SK-N-SH (cell line): ENCODE results near the gene C10orf67. TPM values are rescaled to one million over a fixed set of nuclear protein-coding genes. Genes with fewer than 3 reads are reported as not detected.

Experiments used
- CTCF ChIA-PET: fragments of 300-600, 350-600 bp; formaldehyde crosslinking; extraction: SDS; loops from one replicate; lab custom pipeline; 2021; lab: Yijun Ruan, JAX
- POLR2A ChIA-PET: fragments of 350-600 bp; sonication (Branson Sonifier 250); formaldehyde crosslinking; extraction: SDS; loops from one replicate; lab custom pipeline; 2020; ENCODE audit warnings: antibody characterized with exemption, inconsistent platforms; lab: Yijun Ruan, JAX
- DNase-seq: peaks from one replicate; pipeline ENCODE4 v3.0.0; 2012
- H2AFZ ChIP-seq: fragments of 200-600 bp; sonication (generic); 2 replicates; pipeline ENCODE4 v1.8.1; 2016; ENCODE audit warnings: antibody characterized with exemption, mild to moderate bottlenecking, low read depth
- H3F3A ChIP-seq: fragments of 200-600 bp; sonication (generic); replicated peaks from 2 replicates; pipeline ENCODE3; 2016; ENCODE audit warnings: antibody characterized with exemption, mild to moderate bottlenecking; ENCODE audit not compliant: insufficient read depth
- H3K27ac ChIP-seq, 2 experiments: fragments of 200-500 bp in 1 of 2; fragments of 200-600 bp in 1 of 2; sonication (Bioruptor generic) in 1 of 2; sonication (generic), shearing (Covaris generic) in 1 of 2; 2 replicates each; pipeline versions ENCODE4 v1.5.1 to v1.6.1; 2014 to 2016; ENCODE audit warnings: low read depth in 2 of 2, inconsistent platforms in 1 of 2, low read length in 1 of 2, mild to moderate bottlenecking in 1 of 2, mixed read lengths in 1 of 2
- H3K27me3 ChIP-seq: fragments of 200-600 bp; sonication (generic), shearing (Covaris generic); 2 replicates; pipeline ENCODE4 v1.6.1; 2016; ENCODE audit warnings: mixed run types; ENCODE audit not compliant: insufficient read depth
- H3K36me3 ChIP-seq, 2 experiments: fragments of 200-500 bp in 1 of 2; fragments of 200-600 bp in 1 of 2; sonication (Bioruptor generic) in 1 of 2; sonication (generic) in 1 of 2; replicated peaks in 1 of 2; 2 replicates each; pipeline versions ENCODE3 to v1.5.1; 2014 to 2016; ENCODE audit warnings: low read length in 1 of 2, mild to moderate bottlenecking in 1 of 2; ENCODE audit not compliant: insufficient read depth in 2 of 2, control insufficient read depth in 1 of 2
- H3K4me1 ChIP-seq, 2 experiments: fragments of 200-500 bp in 1 of 2; fragments of 200-600 bp in 1 of 2; sonication (Bioruptor generic) in 1 of 2; sonication (generic), shearing (Covaris generic) in 1 of 2; 2 replicates each; pipeline versions ENCODE4 v1.5.1 to v1.6.1; 2014 to 2016; ENCODE audit warnings: low read depth in 1 of 2, low read length in 1 of 2, mixed run types in 1 of 2; ENCODE audit not compliant: insufficient read depth in 2 of 2, control insufficient read depth in 1 of 2
- H3K4me2 ChIP-seq: fragments of 200-600 bp; sonication (generic), shearing (Covaris generic); 2 replicates; pipeline ENCODE4 v1.6.1; 2017; ENCODE audit warnings: mixed run types
- H3K4me3 ChIP-seq, 2 experiments: fragments of 200-500 bp in 1 of 2; fragments of 200-600 bp in 1 of 2; sonication (Bioruptor generic) in 1 of 2; sonication (generic), shearing (Covaris generic) in 1 of 2; 2 replicates each; pipeline versions ENCODE4 v1.5.1 to v1.8.1; 2014 to 2016; ENCODE audit warnings: low read depth in 2 of 2, inconsistent platforms in 1 of 2, low read length in 1 of 2, mild to moderate bottlenecking in 1 of 2, mixed read lengths in 1 of 2, moderate library complexity in 1 of 2
- H3K79me2 ChIP-seq: fragments of 200-600 bp; sonication (generic); 2 replicates; pipeline ENCODE4 v1.8.1; 2017; ENCODE audit warnings: mild to moderate bottlenecking; ENCODE audit not compliant: insufficient read depth
- H3K9ac ChIP-seq: fragments of 200-600 bp; sonication (generic); 2 replicates; pipeline ENCODE4 v1.6.1; 2017; ENCODE audit warnings: mixed run types
- H3K9me2 ChIP-seq: fragments of 200-600 bp; sonication (generic); 2 replicates; pipeline ENCODE4 v1.6.1; 2017; ENCODE audit warnings: mixed run types
- H3K9me3 ChIP-seq: fragments of 200-600 bp; sonication (generic); 2 replicates; pipeline ENCODE4 v1.6.1; 2017; ENCODE audit warnings: mixed run types, mild to moderate bottlenecking, moderate library complexity
- H4K20me1 ChIP-seq: fragments of 200-600 bp; sonication (generic); 2 replicates; pipeline ENCODE4 v1.6.1; 2017; ENCODE audit warnings: mild to moderate bottlenecking, mixed run types; ENCODE audit not compliant: insufficient read depth
- CHD2 ChIP-seq: fragments of 150-350 bp; IDR thresholded peaks from 2 replicates; pipeline ENCODE4 v1.6.1; 2018; ENCODE audit warnings: low read length; ENCODE audit not compliant: partially characterized antibody
- EP300 ChIP-seq, 2 experiments: IDR thresholded peaks; 2 replicates each; pipeline versions ENCODE4 v1.4.0 to v1.6.1; 2012; ENCODE audit warnings: borderline replicate concordance in 1 of 2, low read depth in 1 of 2, low read length in 1 of 2
- EZH2phosphoT487 ChIP-seq: fragments of 200-600 bp; sonication (generic); IDR thresholded peaks from 2 replicates; pipeline ENCODE4 v1.6.1; 2017; ENCODE audit warnings: low read depth, mixed run types, mild to moderate bottlenecking, antibody characterized with exemption, moderate library complexity, borderline replicate concordance
- GABPA ChIP-seq: IDR thresholded peaks from 2 replicates; pipeline ENCODE4 v1.4.0; 2012; ENCODE audit warnings: low read depth, mild to moderate bottlenecking
- JUND ChIP-seq: IDR thresholded peaks from 2 replicates; pipeline ENCODE4 v1.4.0; 2012
- POLR2AphosphoS5 ChIP-seq: IDR thresholded peaks from 2 replicates; pipeline ENCODE4 v1.6.1; 2012; ENCODE audit warnings: low read depth, low read length
- RCOR1 ChIP-seq: fragments of 150-350 bp; IDR thresholded peaks from 2 replicates; pipeline ENCODE4 v1.6.1; 2017; ENCODE audit warnings: antibody characterized with exemption, low read length
- SMC3 ChIP-seq: IDR thresholded peaks from 2 replicates; pipeline ENCODE4 v1.6.1; 2012; ENCODE audit warnings: low read depth, low read length, improper control_type of control experiment
- TCF12 ChIP-seq: IDR thresholded peaks from 2 replicates; pipeline ENCODE4 v1.4.0; 2012
- YY1 ChIP-seq: IDR thresholded peaks from 2 replicates; pipeline ENCODE4 v1.4.0; 2012; ENCODE audit warnings: low read depth, mild to moderate bottlenecking
- WGBS: methylation state at CpG from one replicate; pipeline ENCODE4 v1.1.6; 2017; ENCODE audit warnings: low lambda C conversion rate; 5-methylcytosine and 5-hydroxymethylcytosine counted together
- polyA plus RNA-seq, 3 experiments: library from polyadenylated mRNA; depleted of rRNA; stranded (reverse); fragments of >200 nt; gene quantifications; 2 replicates each; pipeline ENCODE4 v1.2.3, GENCODE V29; 2012
- TF ChIP-seq, protein P1 (sequence below): fragments of 200-600 bp; sonication (generic); IDR thresholded peaks from 2 replicates; pipeline ENCODE4 v1.6.1; 2017; ENCODE audit warnings: antibody characterized with exemption, mild to moderate bottlenecking, moderate library complexity
- TF ChIP-seq, protein P2 (sequence below): IDR thresholded peaks from 2 replicates; pipeline ENCODE4 v1.4.0; 2012; ENCODE audit warnings: low read depth
- TF ChIP-seq, protein P3 (sequence below): IDR thresholded peaks from 2 replicates; pipeline ENCODE4 v1.6.1; 2012; ENCODE audit warnings: mild to moderate bottlenecking, low read depth, low read length, moderate library complexity

C10orf67 gene
- polyA plus RNA-seq, 1 of the 3 experiments (the other 2 are of a cell fraction), result 0.97 TPM

DNA sequence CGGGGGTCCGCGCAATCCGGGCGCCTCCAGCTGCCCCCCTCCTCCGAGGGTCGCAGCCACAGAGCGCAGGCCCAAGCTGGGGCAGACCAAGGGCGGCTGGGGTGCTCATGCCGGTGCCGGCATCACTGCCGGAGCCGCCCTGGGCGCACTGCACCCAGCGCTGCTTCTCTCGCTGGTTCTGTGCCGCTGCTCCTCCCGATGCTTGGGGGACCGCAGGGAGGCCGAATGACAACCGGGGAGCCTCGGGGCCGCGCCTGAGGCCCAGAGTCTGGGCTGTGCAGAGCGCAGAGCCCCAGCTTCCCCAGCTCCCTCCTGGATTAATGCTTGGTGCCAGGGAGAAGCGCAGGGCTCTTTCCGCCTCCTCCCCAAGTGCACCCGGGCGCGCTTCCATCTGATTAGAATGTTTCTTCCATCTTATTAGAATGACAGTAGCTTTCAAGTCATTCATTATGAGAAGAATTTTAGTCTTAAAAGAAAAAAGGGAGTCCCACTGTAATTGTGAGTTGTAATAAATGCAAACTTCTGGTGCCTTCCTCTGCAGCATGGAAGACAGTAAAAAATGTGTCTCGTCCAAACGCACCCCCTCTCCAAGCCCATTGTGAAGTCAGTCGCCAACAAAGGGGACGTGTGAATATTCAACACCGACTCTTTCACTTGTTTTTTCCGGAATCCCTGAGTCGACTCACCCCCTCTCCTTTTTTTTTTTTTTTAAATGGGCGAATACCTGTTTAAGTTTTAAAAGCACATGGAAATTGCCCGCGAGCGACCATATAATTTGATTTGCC, 172.0 kb downstream of the C10orf67 start:
- peak; percentile 42 for DNase-seq
- no peaks in the 10 kb centered on the region for H3K4me1 ChIP-seq
- H3K9ac ChIP-seq, result no peak overlapping the region
- no peaks in the 10 kb centered on the region for H4K20me1 ChIP-seq
- POLR2A ChIA-PET, result no interaction called here
- H3K36me3 ChIP-seq, result no peaks in the 10 kb centered on the region
- no peak overlapping the region for H3K27ac ChIP-seq
- WGBS, result 9% methylated on average over 15 of the region's 41 CpGs
- no peaks in the 10 kb centered on the region for H3F3A ChIP-seq
- no peaks in the 10 kb centered on the region for H3K79me2 ChIP-seq
- H2AFZ ChIP-seq, result no peak overlapping the region
- no peaks in the 10 kb centered on the region for H3K9me3 ChIP-seq
- CTCF ChIA-PET, result interaction anchor here (2.3 kb wide), 1 partner anchor 15 kb away, joined by 13 read pairs; no protein-coding TSS in a partner anchor
- no peak overlapping the region for H3K4me2 ChIP-seq
- H3K4me3 ChIP-seq, result no peak overlapping the region
- peaks cover 27% of the 10 kb centered on the region; the same call in 1 of the 2 replicates for H3K27me3 ChIP-seq
- H3K9me2 ChIP-seq, result no peaks in the 10 kb centered on the region
- TF ChIP-seq CHD2 (no peak), POLR2AphosphoS5 (no peak), YY1 (no peak), SMC3 (no peak), EP300 (IDR thresholded peaks at IDR 0.05; ENCODE audit: borderline replicate concordance in 1 of 2, low read depth in 1 of 2, low read length in 1 of 2) (no peak), RCOR1 (no peak), GABPA (no peak), JUND (no peak), TCF12 (no peak)
- TF ChIP-seq, protein P1, sequence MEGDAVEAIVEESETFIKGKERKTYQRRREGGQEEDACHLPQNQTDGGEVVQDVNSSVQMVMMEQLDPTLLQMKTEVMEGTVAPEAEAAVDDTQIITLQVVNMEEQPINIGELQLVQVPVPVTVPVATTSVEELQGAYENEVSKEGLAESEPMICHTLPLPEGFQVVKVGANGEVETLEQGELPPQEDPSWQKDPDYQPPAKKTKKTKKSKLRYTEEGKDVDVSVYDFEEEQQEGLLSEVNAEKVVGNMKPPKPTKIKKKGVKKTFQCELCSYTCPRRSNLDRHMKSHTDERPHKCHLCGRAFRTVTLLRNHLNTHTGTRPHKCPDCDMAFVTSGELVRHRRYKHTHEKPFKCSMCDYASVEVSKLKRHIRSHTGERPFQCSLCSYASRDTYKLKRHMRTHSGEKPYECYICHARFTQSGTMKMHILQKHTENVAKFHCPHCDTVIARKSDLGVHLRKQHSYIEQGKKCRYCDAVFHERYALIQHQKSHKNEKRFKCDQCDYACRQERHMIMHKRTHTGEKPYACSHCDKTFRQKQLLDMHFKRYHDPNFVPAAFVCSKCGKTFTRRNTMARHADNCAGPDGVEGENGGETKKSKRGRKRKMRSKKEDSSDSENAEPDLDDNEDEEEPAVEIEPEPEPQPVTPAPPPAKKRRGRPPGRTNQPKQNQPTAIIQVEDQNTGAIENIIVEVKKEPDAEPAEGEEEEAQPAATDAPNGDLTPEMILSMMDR, result no peak
- TF ChIP-seq, all 33 proteins: peak for 0

DNA sequence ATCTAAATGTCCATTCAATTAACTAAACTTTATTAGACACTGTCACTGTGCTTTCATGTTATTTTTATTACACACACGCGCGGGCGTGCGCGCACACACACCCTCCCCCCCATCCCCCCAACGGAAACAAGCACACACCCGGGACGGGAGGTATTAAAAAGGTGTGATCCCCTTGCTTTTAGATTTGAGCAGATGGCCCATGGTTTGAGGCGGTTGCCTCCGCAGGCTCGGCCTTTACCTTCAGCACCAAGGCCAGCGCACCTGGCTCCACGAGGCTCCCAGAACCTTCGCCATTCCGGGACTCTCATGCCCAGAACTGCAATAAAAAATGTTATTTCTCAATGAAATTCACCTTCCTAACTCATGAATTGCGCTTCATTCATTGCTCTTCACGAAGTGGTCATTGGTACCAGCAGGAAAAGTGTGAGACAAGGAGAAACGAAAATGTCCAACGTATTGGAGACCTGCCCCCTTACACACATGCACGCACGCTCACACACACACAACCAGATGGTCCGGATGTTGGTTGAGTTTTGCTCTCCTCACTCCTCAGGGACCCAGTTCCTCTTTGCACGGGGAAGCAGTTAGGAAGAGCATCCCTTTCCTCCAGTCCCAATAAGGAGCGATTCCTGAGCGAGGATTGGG, 173.2 kb downstream of the C10orf67 start:
- H2AFZ ChIP-seq, result no peak overlapping the region

More for the DNA sequence above, 173.2 kb downstream of the C10orf67 start:
- Histone ChIP-seq H3K4me3 (no peak overlapping the region), H3K4me2 (no peak overlapping the region), H4K20me1 (no peaks in the 10 kb centered on the region), H3K9me2 (no peaks in the 10 kb centered on the region), H3K27me3 (peaks cover 23% of the 10 kb centered on the region; the same call in 1 of the 2 replicates), H3K79me2 (no peaks in the 10 kb centered on the region), H3F3A (no peaks in the 10 kb centered on the region), H3K27ac (no peak overlapping the region), H3K4me1 (no peaks in the 10 kb centered on the region), H3K9ac (no peak overlapping the region), H3K9me3 (no peaks in the 10 kb centered on the region), H3K36me3 (no peaks in the 10 kb centered on the region)
- POLR2A ChIA-PET, result no interaction called here
- CTCF ChIA-PET, result interaction anchor here (2.3 kb wide), 1 partner anchor 14 kb away, joined by 13 read pairs; no protein-coding TSS in a partner anchor
- WGBS, result 54% methylated on average over 25 of the region's 26 CpGs
- DNase-seq, result no peak
- TF ChIP-seq, protein P2, sequence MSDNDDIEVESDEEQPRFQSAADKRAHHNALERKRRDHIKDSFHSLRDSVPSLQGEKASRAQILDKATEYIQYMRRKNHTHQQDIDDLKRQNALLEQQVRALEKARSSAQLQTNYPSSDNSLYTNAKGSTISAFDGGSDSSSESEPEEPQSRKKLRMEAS, result no peak
- TF ChIP-seq, protein P3, sequence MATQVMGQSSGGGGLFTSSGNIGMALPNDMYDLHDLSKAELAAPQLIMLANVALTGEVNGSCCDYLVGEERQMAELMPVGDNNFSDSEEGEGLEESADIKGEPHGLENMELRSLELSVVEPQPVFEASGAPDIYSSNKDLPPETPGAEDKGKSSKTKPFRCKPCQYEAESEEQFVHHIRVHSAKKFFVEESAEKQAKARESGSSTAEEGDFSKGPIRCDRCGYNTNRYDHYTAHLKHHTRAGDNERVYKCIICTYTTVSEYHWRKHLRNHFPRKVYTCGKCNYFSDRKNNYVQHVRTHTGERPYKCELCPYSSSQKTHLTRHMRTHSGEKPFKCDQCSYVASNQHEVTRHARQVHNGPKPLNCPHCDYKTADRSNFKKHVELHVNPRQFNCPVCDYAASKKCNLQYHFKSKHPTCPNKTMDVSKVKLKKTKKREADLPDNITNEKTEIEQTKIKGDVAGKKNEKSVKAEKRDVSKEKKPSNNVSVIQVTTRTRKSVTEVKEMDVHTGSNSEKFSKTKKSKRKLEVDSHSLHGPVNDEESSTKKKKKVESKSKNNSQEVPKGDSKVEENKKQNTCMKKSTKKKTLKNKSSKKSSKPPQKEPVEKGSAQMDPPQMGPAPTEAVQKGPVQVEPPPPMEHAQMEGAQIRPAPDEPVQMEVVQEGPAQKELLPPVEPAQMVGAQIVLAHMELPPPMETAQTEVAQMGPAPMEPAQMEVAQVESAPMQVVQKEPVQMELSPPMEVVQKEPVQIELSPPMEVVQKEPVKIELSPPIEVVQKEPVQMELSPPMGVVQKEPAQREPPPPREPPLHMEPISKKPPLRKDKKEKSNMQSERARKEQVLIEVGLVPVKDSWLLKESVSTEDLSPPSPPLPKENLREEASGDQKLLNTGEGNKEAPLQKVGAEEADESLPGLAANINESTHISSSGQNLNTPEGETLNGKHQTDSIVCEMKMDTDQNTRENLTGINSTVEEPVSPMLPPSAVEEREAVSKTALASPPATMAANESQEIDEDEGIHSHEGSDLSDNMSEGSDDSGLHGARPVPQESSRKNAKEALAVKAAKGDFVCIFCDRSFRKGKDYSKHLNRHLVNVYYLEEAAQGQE, result peak; percentile 95
- TF ChIP-seq EZH2phosphoT487, result no peak
